Right forelimb (tissue), 1 donor: Measurements from ENCODE around the gene TMEM106C.

Experiments
- DNase-seq: peaks from one replicate; pipeline ENCODE4 v3.0.0-alpha.2; 2018

The TMEM106C gene

DNA sequence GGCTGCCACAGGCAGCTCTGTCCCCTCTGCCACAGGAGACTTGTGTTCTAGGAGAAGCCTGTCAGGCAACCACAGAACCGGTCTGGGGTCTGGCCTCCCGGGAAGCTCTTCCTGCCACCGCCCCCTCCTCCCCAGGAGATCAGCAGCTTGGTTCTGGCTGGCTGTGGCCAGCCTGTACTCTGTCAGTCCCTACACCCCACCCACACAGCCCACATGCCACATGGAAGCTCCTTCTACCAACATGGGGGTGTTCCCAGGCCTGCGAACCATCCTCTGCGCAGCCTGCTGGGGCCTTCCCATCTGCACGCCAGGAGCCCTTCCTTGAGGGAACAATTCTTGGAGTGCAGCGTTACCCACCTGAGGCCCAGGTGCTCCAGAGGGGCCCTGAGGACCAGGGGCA, 16.8 kb downstream of the TMEM106C start:
- DNase-seq, result peak; percentile 56

DNA sequence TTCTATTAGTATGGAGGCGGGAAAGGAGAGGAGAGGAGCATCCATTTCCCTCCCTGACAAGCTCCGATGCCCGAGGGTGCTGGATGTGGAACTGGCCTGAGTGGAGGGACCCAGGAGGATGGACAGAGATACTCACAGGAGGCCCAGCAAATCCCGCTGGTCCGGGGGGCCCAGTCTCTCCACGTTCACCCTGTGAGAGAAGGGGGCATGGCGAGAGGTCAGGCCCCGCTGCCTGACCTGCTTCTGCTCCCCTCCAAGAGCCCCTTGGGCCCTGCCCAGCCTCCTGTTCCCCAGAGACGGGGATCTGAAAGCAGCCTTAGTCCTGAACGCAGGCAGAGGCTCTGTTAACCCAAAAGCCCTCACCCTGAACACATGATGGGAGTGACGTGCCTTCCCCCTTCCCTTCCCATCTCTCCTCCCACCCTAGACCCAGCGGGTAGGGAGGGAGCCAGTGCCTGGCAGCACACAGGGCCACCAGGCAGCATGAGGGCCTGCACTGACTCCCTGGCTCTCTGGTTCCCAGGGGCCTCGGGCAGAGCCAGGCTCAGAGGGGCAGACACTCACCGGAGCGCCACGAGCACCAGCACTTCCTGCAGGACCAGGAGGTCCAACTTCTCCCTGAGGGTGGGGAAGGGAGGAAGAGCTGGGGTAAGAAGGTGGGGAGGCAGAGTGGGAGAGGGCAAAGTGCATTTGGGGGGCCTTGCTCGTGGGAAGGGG, 17.5 kb downstream of the TMEM106C start:
- peak; percentile 49 for DNase-seq

DNA sequence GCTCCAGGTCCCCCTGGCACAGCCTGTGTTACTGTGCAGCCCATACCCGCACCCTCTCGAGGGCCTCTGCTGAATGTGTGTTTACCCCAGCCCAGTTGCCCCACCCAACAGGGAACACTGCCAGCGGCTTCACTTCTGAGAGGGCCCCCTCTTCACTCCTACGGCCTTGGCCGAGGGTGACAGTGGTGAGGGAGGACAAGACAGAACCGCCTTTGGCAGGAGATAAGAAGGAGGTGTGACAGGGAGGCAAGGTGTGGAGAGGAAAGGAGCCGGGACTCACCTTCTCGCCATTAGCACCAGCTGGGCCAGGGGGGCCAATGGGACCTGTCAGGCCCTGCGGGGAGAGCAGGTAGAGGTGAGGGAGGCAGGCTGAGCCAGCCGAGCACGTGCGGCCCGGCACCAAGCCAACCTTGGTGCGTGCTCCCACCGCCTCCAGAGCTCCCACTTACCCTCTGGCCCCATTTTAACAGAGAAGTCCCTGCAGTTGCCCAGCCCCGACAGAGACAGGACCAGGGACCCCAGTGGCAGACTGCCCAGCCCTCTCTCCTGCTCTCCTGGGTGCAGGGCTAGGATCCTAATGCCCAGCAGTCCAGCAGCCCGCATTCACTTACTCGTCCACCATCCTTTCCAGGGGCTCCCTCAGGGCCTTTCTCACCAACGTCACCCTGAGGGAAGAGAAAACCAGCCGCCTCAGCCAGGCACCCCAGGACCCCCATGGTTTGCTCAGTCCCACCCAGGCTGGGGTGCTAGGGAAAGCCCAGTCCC, 18.3 kb downstream of the TMEM106C start:
- peak; percentile 60 for DNase-seq

DNA sequence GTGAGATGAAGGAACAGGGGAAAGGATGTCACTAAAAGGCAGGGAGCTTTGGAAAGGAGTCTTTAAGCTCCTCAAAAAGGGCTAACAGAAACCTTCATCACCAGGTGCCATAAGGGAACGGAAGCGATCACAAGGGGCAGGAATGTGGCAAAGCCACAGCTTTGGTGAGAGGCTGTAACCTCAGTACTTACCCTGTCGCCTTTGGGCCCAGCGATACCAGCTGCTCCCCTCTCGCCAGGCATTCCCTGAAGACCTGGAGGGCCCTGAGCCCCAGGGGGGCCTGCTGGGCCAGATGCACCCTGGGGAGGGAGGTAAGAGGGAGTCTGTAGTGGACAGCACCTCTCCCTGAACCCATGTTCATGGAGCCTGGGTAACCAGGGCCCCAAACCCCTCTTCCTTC, 18.9 kb downstream of the TMEM106C start:
- peak; percentile 49 for DNase-seq

DNA sequence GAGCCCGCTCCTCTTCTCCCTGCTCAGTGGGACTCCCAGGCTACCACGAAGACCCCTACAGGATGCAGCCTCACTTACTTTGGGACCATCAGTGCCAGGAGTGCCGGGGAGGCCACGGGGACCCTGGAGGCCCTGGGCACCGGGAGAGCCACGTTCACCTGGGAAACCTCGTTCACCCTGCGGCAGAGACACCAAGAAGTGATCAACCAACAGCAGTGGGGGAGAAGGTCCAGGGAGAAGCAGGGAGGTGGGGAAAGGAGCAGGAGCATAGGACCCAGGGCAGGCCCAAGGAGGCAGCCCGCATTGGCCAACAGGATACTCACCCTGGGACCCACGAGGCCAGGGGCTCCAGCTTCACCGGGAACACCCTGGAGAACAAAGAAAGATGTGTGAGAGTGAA, 19.4 kb downstream of the TMEM106C start:
- no peak for DNase-seq

DNA sequence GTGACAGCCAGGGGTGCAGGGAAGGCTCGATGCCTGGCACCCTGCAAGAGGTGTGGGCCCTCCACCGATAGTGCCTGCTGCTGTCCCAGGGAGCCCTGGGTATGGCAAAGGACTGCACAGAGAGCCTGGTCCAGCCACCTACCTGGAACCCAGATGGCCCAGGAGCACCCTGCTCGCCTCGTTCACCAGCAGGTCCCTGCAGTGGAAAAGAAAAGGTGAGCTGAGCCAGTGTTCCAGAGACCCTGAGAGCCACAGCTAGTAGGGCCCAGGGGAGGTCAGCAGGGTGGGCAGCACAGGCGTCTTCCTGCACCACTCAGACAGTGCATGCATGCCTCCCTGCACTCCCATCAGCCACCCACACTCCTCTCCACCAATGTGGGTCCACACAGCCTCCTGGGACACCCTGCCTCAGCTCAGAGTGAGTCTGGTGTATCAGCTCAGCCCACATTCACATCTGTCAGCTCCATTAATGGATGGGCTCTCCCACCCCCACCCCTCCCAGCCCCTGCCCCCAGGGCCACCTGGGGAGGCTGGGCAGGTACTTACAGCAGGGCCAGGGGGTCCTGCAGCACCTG, 20.2 kb downstream of the TMEM106C start:
- peak; percentile 49 for DNase-seq

DNA sequence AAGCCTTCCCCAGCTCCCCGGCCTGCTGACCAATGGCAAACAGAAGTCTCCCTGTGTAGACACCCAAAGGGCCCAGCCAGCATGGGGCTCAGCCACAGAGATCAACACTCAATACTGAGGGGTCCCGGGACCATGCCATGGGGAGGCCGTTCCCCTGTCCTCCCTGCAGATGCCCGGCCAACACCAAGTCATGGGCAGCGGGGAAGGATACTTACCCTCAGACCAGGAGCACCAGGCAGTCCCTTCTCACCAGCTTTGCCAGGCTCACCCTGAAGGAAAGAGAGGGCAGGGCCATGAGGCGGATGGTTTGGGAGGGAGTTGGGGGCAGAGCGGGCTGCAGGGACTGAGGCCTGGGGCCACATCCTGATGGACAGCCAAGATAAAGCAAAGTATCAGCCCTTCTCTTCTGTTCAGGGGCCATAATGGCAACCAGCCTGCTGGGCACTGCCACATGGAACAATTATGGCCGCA, 21.0 kb downstream of the TMEM106C start:
- DNase-seq, result peak; percentile 45

DNA sequence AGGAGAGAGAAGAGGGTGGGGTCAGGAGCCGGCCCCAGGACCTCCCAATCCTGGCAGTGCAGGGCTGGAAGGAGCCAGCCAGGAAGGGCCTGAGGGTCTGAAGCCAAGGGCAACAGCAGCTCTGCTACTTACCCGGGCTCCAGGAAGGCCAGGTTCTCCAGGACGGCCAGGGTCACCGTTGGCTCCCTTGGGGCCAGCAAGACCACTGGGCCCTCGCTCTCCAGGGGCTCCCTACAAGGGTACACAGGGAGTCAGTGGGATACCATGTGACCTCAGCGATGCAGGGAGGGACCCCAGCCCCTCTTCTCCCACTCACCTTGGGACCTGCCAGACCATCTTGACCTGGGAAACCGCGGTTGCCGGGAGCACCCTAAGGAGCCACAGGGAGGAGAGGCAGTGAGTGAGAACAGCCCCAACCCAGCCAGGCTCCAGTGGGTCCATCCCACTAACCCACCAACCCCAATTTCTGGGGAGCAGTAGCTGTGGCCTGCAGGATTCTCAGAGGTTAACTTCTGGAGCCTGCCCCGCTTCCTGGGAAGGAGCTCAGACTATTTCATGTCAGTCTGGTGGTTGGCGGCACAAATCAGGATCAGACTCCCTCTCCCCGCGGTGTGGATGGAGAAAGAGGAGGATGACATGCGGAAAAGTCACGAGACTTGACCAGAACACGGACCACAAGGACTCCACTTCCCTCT, 22.3 kb downstream of the TMEM106C start:
- peak; percentile 46 for DNase-seq

DNA sequence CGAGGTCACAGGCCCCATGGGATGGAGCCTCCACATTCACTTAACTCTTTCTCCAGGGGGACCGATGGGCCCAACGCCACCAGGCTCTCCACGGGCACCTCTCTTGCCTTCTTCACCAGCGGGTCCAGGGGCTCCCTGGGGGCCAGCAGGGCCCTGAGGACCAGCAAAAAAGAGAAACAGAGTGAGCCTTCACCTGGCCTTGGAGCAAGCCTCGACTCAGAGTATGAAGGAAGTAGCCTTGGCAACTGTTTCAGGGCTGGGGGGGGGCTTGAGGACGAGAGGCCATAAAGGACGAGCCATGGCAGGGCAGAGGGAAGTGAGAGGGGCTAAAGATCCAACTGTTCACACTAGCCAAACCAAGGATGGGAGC, 22.9 kb downstream of the TMEM106C start:
- DNase-seq, result peak; percentile 57

DNA sequence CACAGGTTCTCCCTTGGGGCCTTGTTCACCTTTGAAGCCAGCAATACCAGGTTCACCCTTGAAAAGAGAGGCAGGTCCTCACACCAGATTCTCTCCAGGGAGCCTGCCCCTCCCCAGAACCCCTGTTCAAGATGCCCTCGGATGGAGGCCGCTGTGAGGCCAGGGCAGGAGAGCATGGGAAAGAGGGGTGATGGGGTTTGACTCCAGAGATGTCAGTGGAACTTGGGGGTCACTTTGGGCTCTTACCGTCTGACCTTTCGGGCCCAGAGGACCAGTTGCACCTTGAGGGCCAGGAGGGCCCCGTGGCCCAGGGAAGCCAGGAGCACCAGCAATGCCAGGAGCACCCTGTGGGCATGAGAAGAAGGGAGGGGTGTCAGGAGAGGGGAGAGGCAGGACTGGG, 23.4 kb downstream of the TMEM106C start:
- DNase-seq, result peak; percentile 51

DNA sequence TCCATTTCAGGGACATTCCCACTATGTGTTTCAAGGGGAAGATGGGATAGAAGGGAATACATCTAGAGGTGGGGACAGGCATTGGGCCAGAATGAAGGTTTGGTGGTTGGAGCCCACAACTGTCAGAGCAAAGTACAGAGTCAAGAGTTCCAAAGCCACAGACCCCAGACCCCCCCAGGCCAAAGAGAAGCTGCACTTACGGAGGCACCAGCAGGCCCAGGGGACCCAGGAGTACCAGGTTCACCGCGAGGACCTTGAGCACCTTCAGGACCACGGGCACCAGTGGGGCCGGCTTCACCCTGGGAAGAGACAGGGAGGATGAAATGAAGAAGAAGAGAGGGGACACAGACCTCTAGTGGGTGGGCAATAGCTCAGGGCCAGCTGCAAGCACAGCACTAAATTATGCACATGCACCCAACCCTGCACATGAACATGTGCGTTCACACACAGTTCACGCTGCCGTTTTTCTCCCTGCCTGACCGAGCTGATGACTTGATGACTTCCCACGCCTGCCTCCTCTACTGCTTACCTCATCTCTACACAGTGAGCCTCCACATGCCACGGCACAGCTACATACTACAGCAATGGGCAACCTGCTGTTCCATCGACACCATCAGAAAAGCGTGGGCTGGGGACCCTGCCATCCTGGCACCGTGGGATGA, 24.1 kb downstream of the TMEM106C start:
- peak; percentile 55 for DNase-seq

DNA sequence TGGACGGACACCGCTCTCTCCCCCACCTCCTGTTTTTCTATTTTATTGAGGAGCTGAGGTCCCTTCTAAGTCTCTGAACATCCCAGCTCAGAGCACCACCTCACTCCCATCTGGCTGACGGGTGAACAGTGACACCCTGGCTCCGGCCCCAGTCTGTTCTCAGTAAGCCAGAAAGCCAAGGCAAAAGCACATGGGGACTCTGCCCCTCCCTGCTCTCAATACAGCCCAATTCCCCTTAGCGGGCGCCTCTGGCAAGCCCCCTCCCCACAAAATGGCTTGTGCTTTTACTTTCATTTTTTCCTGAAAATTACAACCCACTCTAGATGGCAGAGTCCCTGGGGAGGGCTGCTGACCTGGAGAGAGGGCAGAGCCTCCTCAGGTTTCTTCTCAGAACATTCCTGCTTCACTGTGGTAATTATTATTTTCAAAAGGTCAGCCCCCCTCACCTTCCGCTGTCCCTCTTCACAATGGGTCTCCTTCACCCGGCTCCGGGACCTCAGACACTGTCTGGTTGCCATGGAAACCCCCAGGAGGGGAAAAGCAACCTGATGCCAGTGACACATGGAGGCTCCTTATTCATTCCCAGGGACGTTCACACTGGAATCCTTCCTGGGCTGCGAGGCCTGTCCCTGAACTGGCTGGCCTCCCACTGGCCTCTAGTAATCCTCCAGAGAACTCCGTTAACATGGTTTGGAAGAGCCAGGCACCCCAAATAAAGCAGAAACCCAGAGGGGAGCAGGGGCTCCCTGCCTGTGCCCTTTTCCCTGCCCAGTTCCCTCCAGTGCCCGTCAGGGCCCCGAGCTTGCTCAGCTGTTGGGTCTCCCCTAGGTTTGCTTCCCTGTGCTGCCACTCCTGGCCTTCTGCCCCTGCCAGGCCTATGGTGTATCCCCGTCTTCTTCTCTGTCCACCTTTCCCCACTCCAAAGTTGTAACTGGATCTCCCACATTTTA, 25.0 kb downstream of the TMEM106C start:
- DNase-seq, result peak; percentile 69

DNA sequence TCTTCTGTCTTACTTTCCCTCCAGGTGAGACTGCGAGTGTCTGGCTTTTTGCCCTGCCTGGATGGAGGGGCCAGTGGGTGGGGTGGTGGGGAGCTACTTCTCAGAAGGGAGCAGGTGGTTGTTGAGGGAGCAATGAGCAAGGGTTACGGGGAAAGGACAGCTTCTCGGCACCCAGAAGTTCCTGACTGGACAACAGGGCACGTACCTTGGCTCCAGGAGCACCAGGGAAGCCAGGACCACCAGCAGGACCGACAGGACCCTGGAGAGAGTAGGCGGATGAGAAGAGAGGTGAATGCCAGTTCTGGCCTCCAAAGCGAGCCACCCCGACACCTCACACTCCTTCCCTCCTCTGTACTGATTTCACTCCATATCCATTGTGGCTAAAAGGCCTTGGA, 25.6 kb downstream of the TMEM106C start:
- no peak for DNase-seq

DNA sequence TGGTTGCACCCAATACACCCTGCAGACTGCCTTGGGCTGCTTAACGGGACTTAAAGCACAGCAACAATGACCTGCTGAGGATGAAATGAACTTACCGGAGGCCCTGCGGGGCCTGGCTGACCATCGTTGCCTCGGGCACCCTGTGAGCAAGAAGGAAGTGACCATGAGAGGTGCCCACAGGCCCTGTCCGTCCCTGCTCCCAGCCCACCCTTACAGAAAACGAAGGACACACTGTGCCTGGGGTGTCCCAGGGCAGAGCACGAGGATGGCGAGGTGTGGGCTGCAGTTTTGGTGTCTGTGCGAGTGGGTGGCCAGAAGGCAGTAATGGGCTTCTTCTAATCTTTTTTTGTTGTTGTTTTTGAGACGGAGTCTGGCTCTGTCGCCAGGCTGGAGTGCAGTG, 26.3 kb downstream of the TMEM106C start:
- DNase-seq, result peak; percentile 41

DNA sequence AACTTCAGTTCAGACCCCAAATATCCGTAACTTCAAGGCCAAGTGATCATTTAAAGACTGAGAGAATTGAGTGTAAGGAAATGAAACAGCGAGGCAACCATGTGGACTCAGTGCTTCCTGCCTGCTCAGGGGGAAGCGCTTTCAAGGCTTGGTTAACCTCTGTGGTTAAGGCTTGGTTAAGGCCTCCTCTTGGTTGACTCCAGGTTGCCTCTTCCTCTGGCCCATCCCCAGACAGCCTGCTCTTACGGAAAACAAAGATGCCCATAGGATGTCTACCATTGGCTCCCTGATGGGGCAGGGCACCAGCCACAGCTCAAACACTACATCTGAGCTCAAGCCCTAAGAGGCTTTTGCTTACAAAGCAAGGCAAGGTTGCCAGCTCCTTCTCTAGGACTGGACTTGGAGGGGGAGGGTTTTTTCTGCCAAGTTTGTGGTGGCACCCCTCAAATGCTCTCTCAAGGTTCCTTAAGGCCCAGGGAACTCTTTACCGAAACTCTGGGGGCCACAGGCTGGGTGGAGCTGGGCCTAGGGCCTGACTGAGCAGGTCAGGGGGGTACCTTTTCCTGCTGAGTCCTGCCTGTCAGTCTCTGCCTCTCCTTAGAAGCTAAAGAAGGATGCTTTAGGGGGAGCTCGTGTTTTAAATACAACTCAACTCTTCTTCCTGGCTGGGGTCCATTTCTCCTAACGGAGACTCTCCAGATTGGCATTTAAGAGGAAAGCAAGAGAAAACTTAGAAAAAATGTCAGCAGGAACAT, 27.1 kb downstream of the TMEM106C start:
- DNase-seq, result no peak

DNA sequence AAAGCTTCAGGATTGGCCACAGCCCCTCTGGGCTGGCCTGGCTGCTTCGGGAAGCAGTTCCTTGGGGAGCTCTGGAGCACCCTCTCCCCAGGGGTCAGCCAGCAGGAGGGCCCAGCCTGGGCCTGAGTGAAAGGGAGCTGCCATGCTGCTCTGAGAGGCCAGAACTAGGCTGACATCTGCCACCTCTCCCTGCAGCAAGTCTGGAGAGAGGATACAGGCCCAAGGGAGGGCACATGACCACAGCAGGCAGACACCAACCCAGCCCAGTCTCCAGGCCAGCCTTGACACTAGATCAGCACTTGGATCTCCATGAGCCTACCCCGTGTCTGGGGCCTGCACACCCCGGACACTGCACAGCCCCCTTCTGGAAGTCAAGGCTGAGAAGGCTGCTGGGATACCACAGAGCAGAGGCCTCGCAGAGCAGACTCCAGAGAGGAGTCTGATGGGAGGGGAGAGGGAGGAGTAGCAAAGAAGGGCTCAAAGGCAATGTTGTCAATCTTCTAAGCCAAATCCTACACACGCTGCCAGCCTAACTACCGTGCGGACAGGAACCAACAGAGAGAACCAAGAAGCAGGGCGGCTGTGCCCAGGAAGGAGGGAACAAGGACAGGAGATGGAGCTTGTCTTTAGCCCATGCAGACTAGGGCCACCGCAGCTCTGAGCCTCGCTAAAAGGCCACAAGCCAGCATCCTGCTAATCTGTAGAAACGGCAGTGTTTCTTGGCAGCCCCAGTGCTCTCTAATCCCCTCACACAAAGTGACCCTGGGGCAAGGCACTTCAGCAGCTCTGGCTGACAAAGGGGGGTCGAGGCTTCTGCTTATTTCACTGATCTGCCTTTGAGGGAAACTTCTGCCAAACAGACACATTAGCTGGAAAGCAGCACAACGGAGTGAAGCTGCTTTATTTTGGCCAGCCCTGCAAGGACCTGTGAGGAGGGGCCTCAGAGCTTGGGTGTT, 28.0 kb downstream of the TMEM106C start:
- peak; percentile 56 for DNase-seq

DNA sequence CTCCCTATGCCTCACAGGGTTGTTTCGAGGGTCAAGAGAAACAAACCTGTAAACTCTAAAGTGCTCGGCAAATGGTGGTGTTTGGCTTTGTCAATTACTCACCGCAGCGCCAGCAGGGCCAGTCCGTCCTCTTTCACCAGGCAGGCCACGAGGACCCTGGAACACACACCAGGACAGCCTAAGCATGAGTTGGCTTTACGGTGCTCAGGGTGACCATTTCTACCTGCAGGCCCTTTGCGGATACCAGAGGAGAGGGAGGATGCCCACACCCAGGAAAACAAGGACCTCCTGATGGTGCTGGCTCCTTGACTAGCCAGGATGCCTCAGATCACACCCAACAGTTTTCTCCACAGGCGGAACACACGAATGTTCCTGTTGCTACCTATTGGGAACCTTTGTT, 29.4 kb downstream of the TMEM106C start:
- DNase-seq, result no peak

DNA sequence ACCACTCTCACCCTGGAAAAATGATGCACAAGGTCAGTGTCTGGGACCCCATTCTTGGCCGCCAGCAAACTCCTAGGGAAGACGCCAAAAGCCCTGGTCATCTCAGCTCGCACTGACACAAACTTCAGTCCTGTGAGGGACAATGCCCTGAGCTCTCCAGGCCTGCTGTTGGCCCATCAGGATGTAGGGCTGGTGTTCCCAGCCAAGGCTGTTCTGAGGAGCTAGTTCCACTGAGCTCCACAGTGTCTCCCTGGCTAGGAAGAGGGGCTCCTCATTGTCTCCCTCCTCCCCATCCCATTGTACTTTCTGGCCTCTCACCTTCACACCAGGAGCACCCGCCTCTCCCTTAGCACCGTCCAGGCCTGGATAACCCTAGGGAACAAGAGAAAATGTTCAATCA, 30.1 kb downstream of the TMEM106C start:
- DNase-seq, result no peak

DNA sequence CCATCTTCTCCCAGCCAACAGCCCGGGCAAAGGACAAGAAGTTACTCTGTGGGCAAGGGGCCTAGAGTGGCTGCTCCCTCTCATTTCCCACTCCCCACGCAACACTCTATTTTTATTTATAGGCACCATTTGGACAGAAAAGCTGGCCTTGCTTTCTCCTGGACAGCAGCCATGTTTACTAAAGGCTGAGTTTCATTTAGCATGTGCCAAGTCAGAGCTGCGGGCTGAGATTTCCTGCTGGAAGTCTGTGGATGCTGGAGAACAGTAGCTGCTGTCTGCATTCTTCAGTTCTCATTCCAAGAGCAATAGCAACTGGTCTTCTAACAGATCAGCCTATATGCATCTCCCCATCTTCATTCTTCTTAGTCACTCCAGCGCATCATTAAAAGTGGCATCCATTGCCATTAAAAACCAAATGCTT, 32.6 kb downstream of the TMEM106C start:
- DNase-seq, result peak; percentile 68

DNA sequence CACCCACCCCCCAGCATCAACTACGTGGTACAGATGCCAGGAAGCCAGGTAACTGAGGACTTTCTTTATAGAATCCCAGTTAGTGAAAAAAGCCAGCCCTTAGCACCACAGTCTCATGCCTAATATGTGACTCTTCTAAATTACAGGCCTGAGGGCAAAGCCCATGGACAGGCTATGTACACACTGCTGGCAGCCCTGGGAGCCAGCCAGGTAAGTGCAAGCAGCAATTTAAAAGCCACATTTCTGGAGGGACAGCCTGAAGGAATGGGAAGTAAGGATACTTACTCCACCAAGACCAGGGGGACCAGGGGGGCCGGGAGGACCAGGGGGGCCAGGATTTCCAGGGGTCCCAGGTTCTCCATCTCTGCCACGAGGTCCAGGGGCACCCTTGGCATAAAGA, 33.9 kb downstream of the TMEM106C start:
- DNase-seq, result peak; percentile 50
